ENCODE measurements around the gene ITGAV.

The ITGAV gene

GRCh38 chr2:186683341-186683740 lies 93.5 kb downstream of the ITGAV start:
- DNase-seq = no peak

- DNase-seq = no peak
Observed at GRCh38 chr2:186687807-186688211, 98.0 kb downstream of the ITGAV start.

GRCh38 chr2:186688813-186689212 lies 99.0 kb downstream of the ITGAV start:
- DNase-seq = no peak

GRCh38 chr2:186690786-186691185 lies 100.9 kb downstream of the ITGAV start:
- DNase-seq = no peak

GRCh38 chr2:186691231-186691630 lies 101.4 kb downstream of the ITGAV start:
- DNase-seq = no peak

GRCh38 chr2:186691900-186692299 lies 102.0 kb downstream of the ITGAV start:
- DNase-seq = no peak

GRCh38 chr2:186693446-186693832 lies 103.6 kb downstream of the ITGAV start:
- no peak for DNase-seq

- DNase-seq = no peak
Observed at GRCh38 chr2:186695081-186695756, 105.4 kb downstream of the ITGAV start.

GRCh38 chr2:186696290-186696689 lies 106.4 kb downstream of the ITGAV start:
- DNase-seq = no peak

- DNase-seq = no peak
Observed at GRCh38 chr2:186696804-186697203, 106.9 kb downstream of the ITGAV start.

GRCh38 chr2:186697536-186697935 lies 107.7 kb downstream of the ITGAV start:
- no peak for DNase-seq

- DNase-seq = no peak
Observed at GRCh38 chr2:186699742-186700141, 109.9 kb downstream of the ITGAV start.

- DNase-seq = no peak
Observed at GRCh38 chr2:186702006-186702405, 112.2 kb downstream of the ITGAV start.

GRCh38 chr2:186702501-186702900 lies 112.6 kb downstream of the ITGAV start:
- no peak for DNase-seq

GRCh38 chr2:186704897-186705296 lies 115.0 kb downstream of the ITGAV start:
- no peak for DNase-seq

- no peak for DNase-seq
Observed at GRCh38 chr2:186709529-186710450, 119.9 kb downstream of the ITGAV start.

GRCh38 chr2:186713691-186714090 lies 123.8 kb downstream of the ITGAV start:
- no peak for DNase-seq

GRCh38 chr2:186714611-186715010 lies 124.8 kb downstream of the ITGAV start:
- DNase-seq = no peak

GRCh38 chr2:186716004-186716403 lies 126.1 kb downstream of the ITGAV start:
- DNase-seq = no peak

GRCh38 chr2:186716899-186717298 lies 127.0 kb downstream of the ITGAV start:
- DNase-seq = no peak

- no peak for DNase-seq
Observed at GRCh38 chr2:186717320-186718007, 127.6 kb downstream of the ITGAV start.

GRCh38 chr2:186718122-186718521 lies 128.3 kb downstream of the ITGAV start:
- no peak for DNase-seq

GRCh38 chr2:186718903-186719302 lies 129.0 kb downstream of the ITGAV start:
- DNase-seq = no peak

- no peak for DNase-seq
Observed at GRCh38 chr2:186721956-186722355, 132.1 kb downstream of the ITGAV start.

Data from central memory CD4-positive, alpha-beta T cell (primary cell).